HCT116 (cell line): Measurements from ENCODE around the gene DQX1. TPM values are rescaled to one million over a fixed set of nuclear protein-coding genes. Genes with fewer than 3 reads are reported as not detected.

ENCODE experiments used
- ATAC-seq: fragments of 200-7000 bp; cut with Tn5 transposase; 2 replicates; pipeline ENCODE4 v1.9.1; 2020; ENCODE audit warnings: mild to moderate bottlenecking, moderate library complexity
- BruUV-seq: library from RNA; stranded (reverse); fragments of 400-500 nt; replicated peaks from 2 replicates; lab custom pipeline; 2021; lab: Mats Ljungman, UMichigan
- CTCF ChIA-PET: fragments of 300-600 bp; sonication (Branson Sonifier 250); formaldehyde crosslinking; loops from one replicate; lab custom pipeline; 2021; ENCODE audit warnings: antibody characterized with exemption; lab: Charles Lee
- POLR2A ChIA-PET: fragments of 300-600, 350-600 bp; sonication (Branson Sonifier 250); formaldehyde crosslinking; loops from one replicate; lab custom pipeline; 2021; ENCODE audit warnings: antibody characterized with exemption; lab: Charles Lee
- RAD21 ChIA-PET, 2 experiments: fragments of 300-600 bp; sonication (Branson Sonifier 250); formaldehyde crosslinking; loops; one replicate each; lab custom pipeline; 2023; ENCODE audit warnings: low total read pairs in 2 of 2; ENCODE audit not compliant: uncharacterized antibody in 2 of 2, unreplicated experiment in 2 of 2, low non-redundant PET in 1 of 2; lab: Charles Lee
- DNase-seq: peaks from one replicate; pipeline ENCODE4 v3.0.0-alpha.2; 2010; ENCODE audit warnings: low read depth, low spot score
- H2AFZ ChIP-seq: fragments of 200-600 bp; shearing (Covaris generic), sonication (generic); 2 replicates; pipeline ENCODE4 v1.6.1; 2017; ENCODE audit warnings: low read depth, mixed run types, mixed read lengths, antibody characterized with exemption, low read length; ENCODE audit not compliant: poor library complexity, severe bottlenecking
- H3K27ac ChIP-seq: 2 replicates; pipeline ENCODE4 v1.5.1; 2012; ENCODE audit warnings: low read depth, low read length
- H3K27me3 ChIP-seq: fragments of 200-600 bp; sonication (generic); 2 replicates; pipeline ENCODE4 v1.6.1; 2016; ENCODE audit warnings: mixed run types, low read length, mixed read lengths; ENCODE audit not compliant: insufficient read depth
- H3K36me3 ChIP-seq, 2 experiments: fragments of 200-500 bp in 1 of 2; fragments of 200-600 bp in 1 of 2; sonication (Bioruptor generic) in 1 of 2; sonication (generic) in 1 of 2; 2 replicates each; pipeline versions ENCODE4 v1.5.1 to v1.6.1; 2014 to 2016; ENCODE audit warnings: low read length in 2 of 2, inconsistent platforms in 1 of 2, mixed read lengths in 1 of 2, mixed run types in 1 of 2; ENCODE audit not compliant: insufficient read depth in 2 of 2, control insufficient read depth in 1 of 2
- H3K4me1 ChIP-seq, 2 experiments: fragments of 200-600 bp in 1 of 2; sonication (generic) in 1 of 2; 2 replicates each; pipeline versions ENCODE4 v1.5.1 to v1.6.1; 2012 to 2017; ENCODE audit warnings: low read length in 2 of 2, inconsistent platforms in 1 of 2, mild to moderate bottlenecking in 1 of 2, mixed read lengths in 1 of 2, mixed run types in 1 of 2, moderate library complexity in 1 of 2; ENCODE audit not compliant: insufficient read depth in 2 of 2, control insufficient read depth in 1 of 2
- H3K4me2 ChIP-seq: fragments of 200-600 bp; sonication (generic); 2 replicates; pipeline ENCODE4 v1.6.1; 2017; ENCODE audit warnings: mixed run types, low read length, mixed read lengths
- H3K4me3 ChIP-seq, 2 experiments: fragments of 200-600 bp in 1 of 2; sonication (generic) in 1 of 2; replicated peaks in 1 of 2; 2 replicates each; pipeline ENCODE4 v1.5.1; 2011 to 2016; ENCODE audit warnings: low read length in 2 of 2, control low read depth in 1 of 2, low read depth in 1 of 2, mild to moderate bottlenecking in 1 of 2, mixed read lengths in 1 of 2, mixed run types in 1 of 2
- H3K79me2 ChIP-seq: fragments of 200-600 bp; sonication (generic); 2 replicates; pipeline ENCODE4 v1.6.1; 2017; ENCODE audit warnings: mild to moderate bottlenecking, mixed run types, low read length, moderate library complexity, mixed read lengths; ENCODE audit not compliant: insufficient read depth
- H3K9ac ChIP-seq: fragments of 200-600 bp; sonication (generic); 2 replicates; pipeline ENCODE4 v1.6.1; 2016; ENCODE audit warnings: low read length, mixed read lengths
- H3K9me2 ChIP-seq: fragments of 200-600 bp; sonication (generic), shearing (Covaris generic); 2 replicates; pipeline ENCODE4 v1.6.1; 2017; ENCODE audit warnings: mixed run types, mild to moderate bottlenecking, moderate library complexity; ENCODE audit not compliant: insufficient read depth
- H3K9me3 ChIP-seq, 2 experiments: fragments of 200-500 bp in 1 of 2; fragments of 200-600 bp in 1 of 2; sonication (Bioruptor generic) in 1 of 2; sonication (generic) in 1 of 2; 2 replicates each; pipeline ENCODE4 v1.6.1; 2014 to 2017; ENCODE audit warnings: low read length in 2 of 2, mixed read lengths in 2 of 2, inconsistent platforms in 1 of 2, low read depth in 1 of 2, mild to moderate bottlenecking in 1 of 2, mixed run types in 1 of 2, moderate library complexity in 1 of 2; ENCODE audit not compliant: control insufficient read depth in 1 of 2, insufficient read depth in 1 of 2
- H4K20me1 ChIP-seq: fragments of 200-600 bp; sonication (generic), shearing (Covaris generic); 2 replicates; pipeline ENCODE4 v1.6.1; 2017; ENCODE audit warnings: mixed run types, mild to moderate bottlenecking, moderate library complexity; ENCODE audit not compliant: insufficient read depth
- CBX3 ChIP-seq: IDR thresholded peaks from 2 replicates; pipeline ENCODE4 v1.6.1; 2012; ENCODE audit warnings: low read depth
- EGR1 ChIP-seq: IDR thresholded peaks from 2 replicates; pipeline ENCODE4 v1.6.1; 2012; ENCODE audit warnings: low read depth
- ELF1 ChIP-seq: IDR thresholded peaks from 2 replicates; pipeline ENCODE4 v1.6.1; 2012; ENCODE audit warnings: low read depth, borderline replicate concordance
- EZH2 ChIP-seq: fragments of 200-600 bp; sonication (generic); IDR thresholded peaks from 2 replicates; pipeline ENCODE4 v1.6.1; 2017; ENCODE audit warnings: antibody characterized with exemption, mixed run types
- EZH2phosphoT487 ChIP-seq: fragments of 200-600 bp; IDR thresholded peaks from 2 replicates; pipeline ENCODE4 v1.6.1; 2018; ENCODE audit warnings: antibody characterized with exemption, borderline replicate concordance
- JUND ChIP-seq: IDR thresholded peaks from 2 replicates; pipeline ENCODE4 v1.6.1; 2012
- POLR2A ChIP-seq: IDR thresholded peaks from 2 replicates; pipeline ENCODE4 v1.7.0; 2011; ENCODE audit warnings: borderline replicate concordance; ENCODE audit not compliant: insufficient read depth, insufficient read length; ENCODE audit errors: extremely low read depth
- POLR2AphosphoS5 ChIP-seq: IDR thresholded peaks from 2 replicates; pipeline ENCODE4 v1.6.1; 2011; ENCODE audit warnings: mild to moderate bottlenecking, low read depth, low read length, moderate library complexity
- RAD21 ChIP-seq: IDR thresholded peaks from 2 replicates; pipeline ENCODE4 v1.6.1; 2012; ENCODE audit warnings: low read depth, mild to moderate bottlenecking
- SIN3A ChIP-seq: IDR thresholded peaks from 2 replicates; pipeline ENCODE4 v1.6.1; 2012; ENCODE audit warnings: low read depth
- SP1 ChIP-seq: IDR thresholded peaks from 2 replicates; pipeline ENCODE4 v1.6.1; 2012; ENCODE audit warnings: low read depth
- SRF ChIP-seq: IDR thresholded peaks from 2 replicates; pipeline ENCODE4 v1.6.1; 2012; ENCODE audit warnings: low read depth
- TCF7L2 ChIP-seq: IDR thresholded peaks from 2 replicates; pipeline ENCODE4 v1.7.0; 2011; ENCODE audit warnings: borderline replicate concordance, inconsistent platforms; ENCODE audit not compliant: insufficient read depth, insufficient read length; ENCODE audit errors: extremely low read depth
- YY1 ChIP-seq: IDR thresholded peaks from 2 replicates; pipeline ENCODE4 v1.6.1; 2011; ENCODE audit warnings: low read length, low read depth, moderate library complexity, mild to moderate bottlenecking; ENCODE audit not compliant: insufficient replicate concordance; ENCODE audit errors: extremely low read depth
- ZFX ChIP-seq: fragments of 450-650 bp; IDR thresholded peaks from 2 replicates; pipeline ENCODE4 v1.6.1; 2017
- ZNF274 ChIP-seq: fragments of 200-500 bp; sonication (Bioruptor generic); IDR thresholded peaks from 2 replicates; pipeline ENCODE4 v1.6.1; 2014; ENCODE audit warnings: mild to moderate bottlenecking, low read depth, low read length, inconsistent platforms
- intact Hi-C: fragments of 100-400 bp; cut with micrococcal nuclease; formaldehyde crosslinking; loops from 2 replicates; pipeline ENCODE4 v1.10.0; 2022
- total RNA-seq: library from RNA; stranded (reverse); gene quantifications from one replicate; pipeline ENCODE4 v1.2.1, GENCODE V29; 2021; ENCODE audit not compliant: unreplicated experiment
- TF ChIP-seq, protein P1 (sequence below): IDR thresholded peaks from 2 replicates; pipeline ENCODE4 v1.6.1; 2012
- TF ChIP-seq, protein P2 (sequence below): IDR thresholded peaks from 2 replicates; pipeline ENCODE4 v1.6.1; 2012
- TF ChIP-seq, protein P3 (sequence below): IDR thresholded peaks from 2 replicates; pipeline ENCODE4 v1.6.1; 2011; ENCODE audit warnings: mild to moderate bottlenecking, low read length, moderate library complexity; ENCODE audit not compliant: insufficient replicate concordance; ENCODE audit errors: extremely low read depth

The DQX1 gene
- total RNA-seq, 1 experiment from 2014 or later: 0.98 TPM

DNA sequence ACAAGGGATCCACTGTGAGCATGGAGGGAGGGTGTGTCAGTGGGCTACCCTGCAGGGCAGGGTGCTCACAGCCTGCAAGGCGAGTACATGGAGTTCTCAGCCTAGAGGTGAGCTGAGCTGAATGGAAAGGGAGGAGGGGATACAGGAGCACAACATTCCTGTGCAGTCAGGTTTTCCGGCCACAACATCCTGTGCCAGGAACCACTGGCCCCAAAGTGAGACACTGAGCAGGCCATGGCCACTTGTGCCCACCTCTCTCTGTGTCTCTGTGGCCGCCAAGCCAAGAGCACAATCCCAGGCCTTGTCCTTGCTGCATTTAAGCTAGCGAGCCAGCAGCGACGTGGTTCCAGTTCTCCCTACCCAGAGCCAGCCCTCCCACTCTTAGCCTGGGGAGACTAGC lies 34.6 kb upstream of the DQX1 start:
- Histone ChIP-seq H3K27ac (no peak overlapping the region; the same call in 1 of the 2 replicates), H3K27me3 (no peaks in the 10 kb centered on the region), H3K36me3 (peaks cover 7 to 9% of the 10 kb centered on the region in 2 experiments; a peak in 3 of 4 replicates), H3K4me3 (no peak overlapping the region), H2AFZ (no peak overlapping the region), H3K9me3 (no peaks in the 10 kb centered on the region), H3K9me2 (no peaks in the 10 kb centered on the region), H3K79me2 (no peaks in the 10 kb centered on the region; the same call in 1 of the 2 replicates), H4K20me1 (no peaks in the 10 kb centered on the region), H3K4me2 (no peak overlapping the region)
- DNase-seq (no peak), ATAC-seq (0 out of 2 replicates have a peak, but pooled peaks have one; percentile 10)
- POLR2A ChIA-PET: no interaction called here
- CTCF ChIA-PET: no interaction called here
- RAD21 ChIA-PET: no interaction called here
- intact Hi-C loops: no loop called here
- TF ChIP-seq CBX3 (no peak), TCF7L2 (no peak), SRF (no peak), JUND (no peak), POLR2A (no peak), EZH2phosphoT487 (no peak), EZH2 (no peak), EGR1 (no peak), SP1 (no peak), ZFX (no peak), ELF1 (no peak), RAD21 (no peak), SIN3A (no peak), ZNF274 (no peak), POLR2AphosphoS5 (no peak), YY1 (no peak)
- TF ChIP-seq, protein P1, sequence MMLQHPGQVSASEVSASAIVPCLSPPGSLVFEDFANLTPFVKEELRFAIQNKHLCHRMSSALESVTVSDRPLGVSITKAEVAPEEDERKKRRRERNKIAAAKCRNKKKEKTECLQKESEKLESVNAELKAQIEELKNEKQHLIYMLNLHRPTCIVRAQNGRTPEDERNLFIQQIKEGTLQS: no peak
- TF ChIP-seq, protein P2, sequence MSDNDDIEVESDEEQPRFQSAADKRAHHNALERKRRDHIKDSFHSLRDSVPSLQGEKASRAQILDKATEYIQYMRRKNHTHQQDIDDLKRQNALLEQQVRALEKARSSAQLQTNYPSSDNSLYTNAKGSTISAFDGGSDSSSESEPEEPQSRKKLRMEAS: no peak
- TF ChIP-seq, protein P3, sequence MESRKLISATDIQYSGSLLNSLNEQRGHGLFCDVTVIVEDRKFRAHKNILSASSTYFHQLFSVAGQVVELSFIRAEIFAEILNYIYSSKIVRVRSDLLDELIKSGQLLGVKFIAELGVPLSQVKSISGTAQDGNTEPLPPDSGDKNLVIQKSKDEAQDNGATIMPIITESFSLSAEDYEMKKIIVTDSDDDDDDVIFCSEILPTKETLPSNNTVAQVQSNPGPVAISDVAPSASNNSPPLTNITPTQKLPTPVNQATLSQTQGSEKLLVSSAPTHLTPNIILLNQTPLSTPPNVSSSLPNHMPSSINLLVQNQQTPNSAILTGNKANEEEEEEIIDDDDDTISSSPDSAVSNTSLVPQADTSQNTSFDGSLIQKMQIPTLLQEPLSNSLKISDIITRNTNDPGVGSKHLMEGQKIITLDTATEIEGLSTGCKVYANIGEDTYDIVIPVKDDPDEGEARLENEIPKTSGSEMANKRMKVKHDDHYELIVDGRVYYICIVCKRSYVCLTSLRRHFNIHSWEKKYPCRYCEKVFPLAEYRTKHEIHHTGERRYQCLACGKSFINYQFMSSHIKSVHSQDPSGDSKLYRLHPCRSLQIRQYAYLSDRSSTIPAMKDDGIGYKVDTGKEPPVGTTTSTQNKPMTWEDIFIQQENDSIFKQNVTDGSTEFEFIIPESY: no peak
- TF ChIP-seq, all 23 proteins: peak for 0
- H3K9ac ChIP-seq: no peak overlapping the region
- BruUV-seq: no TSS peak
- H3K4me1 ChIP-seq: peaks cover 3 to 24% of the 10 kb centered on the region in 2 experiments; a peak in 3 of 4 replicates
